Measurements from ENCODE around the gene ADNP2. TPM values are rescaled to one million over a fixed set of nuclear protein-coding genes. Genes with fewer than 3 reads are reported as not detected.
"Not testable (repeated sequence)": the region's sequence is repeated elsewhere in the genome, so short reads cannot be mapped to it uniquely, and the experiment has no call there.

Gene ADNP2
- total RNA-seq, 4 donors from 2014 or later: 15.0 to 22.3 (median 17.7) TPM

DNA sequence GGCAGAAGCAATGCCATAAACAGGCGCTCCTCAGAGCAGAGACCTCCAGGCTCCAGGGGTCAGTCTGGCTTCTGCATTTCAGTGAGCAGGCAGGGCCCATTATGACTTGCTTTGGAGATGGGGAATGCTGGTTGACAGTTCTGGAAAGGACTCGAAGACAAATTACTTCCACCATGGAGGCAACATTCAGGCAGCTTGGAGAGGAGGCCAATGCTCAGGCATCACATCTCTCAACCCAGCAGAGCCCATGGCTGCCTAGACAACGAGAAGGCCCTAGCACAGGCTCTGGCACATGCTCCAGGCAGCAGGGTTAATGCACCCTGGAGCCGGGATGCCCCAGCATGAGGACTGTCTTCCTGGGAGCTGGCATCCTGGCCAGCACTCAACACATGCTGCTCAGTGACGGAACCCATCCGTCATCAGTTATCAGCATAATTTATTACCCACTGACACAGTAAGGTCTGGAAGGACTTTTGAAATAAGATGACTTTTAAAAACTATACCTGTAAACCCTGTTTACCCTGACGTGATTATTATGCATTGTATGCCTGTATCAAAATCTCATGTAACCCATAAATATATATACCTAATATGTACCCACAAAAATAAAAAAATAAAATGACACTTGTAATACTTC, 52.8 kb downstream of the ADNP2 start:
- ATAC-seq: no peak
- Histone ChIP-seq H3K27me3 (peaks cover 9% of the 10 kb centered on the region), H3K9me3 (peaks cover 0 to 13% (median 0%) of the 10 kb centered on the region in 3 donors), H3K36me3 (no peaks in the 10 kb centered on the region), H3K4me3 (no peak overlapping the region), H3K4me1 (peaks cover 0 to 5% (median 0%) of the 10 kb centered on the region in 3 donors), H3K27ac (no peak overlapping the region)
- 64 to 78% methylated on average over 1 to 5 of the region's 7 CpGs for WGBS, 2 donors (ENCODE audit: low coverage in 1 of 2)
- TF ChIP-seq POLR2AphosphoS5 (IDR thresholded peaks at IDR 0.05): no peak
- no peak for TF ChIP-seq POLR2A (IDR thresholded peaks at IDR 0.05)
- TF ChIP-seq EP300 (IDR thresholded peaks at IDR 0.05): no peak
- no peak for TF ChIP-seq CTCF (IDR thresholded peaks at IDR 0.05)

DNA sequence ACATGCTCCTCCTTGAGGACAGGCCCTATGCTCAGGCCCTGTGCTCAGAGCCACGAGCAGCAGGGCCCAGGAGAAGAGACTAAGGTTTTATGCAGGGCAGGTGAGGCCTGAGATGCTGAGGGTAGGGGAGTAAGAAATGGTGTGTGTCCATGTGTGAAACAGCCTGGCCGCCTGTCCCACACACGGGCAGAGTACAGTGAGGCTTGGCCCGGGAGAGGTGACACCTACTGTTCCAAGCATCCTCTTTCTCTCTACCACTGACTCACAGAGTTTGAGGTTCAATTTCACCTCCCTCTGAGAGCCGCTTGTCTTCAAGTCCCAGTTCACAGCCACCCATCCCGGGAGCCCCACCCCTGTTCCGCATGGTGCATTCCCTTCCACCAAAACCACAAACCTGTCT, 54.1 kb downstream of the ADNP2 start:
- Histone ChIP-seq H3K27ac (no peak overlapping the region), H3K4me3 (no peak overlapping the region), H3K4me1 (peaks cover 0 to 5% (median 0%) of the 10 kb centered on the region in 3 donors), H3K9me3 (peaks cover 0 to 13% (median 0%) of the 10 kb centered on the region in 3 donors), H3K36me3 (no peaks in the 10 kb centered on the region), H3K27me3 (peaks cover 9% of the 10 kb centered on the region)
- WGBS, 2 donors (ENCODE audit: low coverage in 1 of 2): 97% methylated on average over 4 of the region's 7 CpGs; no CpG with 5 or more reads in 1 of the 2 donors
- no peak for ATAC-seq
- no peak for TF ChIP-seq CTCF (IDR thresholded peaks at IDR 0.05)

GRCh38 chr18:80164727-80165355, 55.8 kb downstream of the ADNP2 start:
- ATAC-seq, H3K36me3 ChIP-seq, H3K27me3 ChIP-seq, H3K4me3 ChIP-seq, H3K27ac ChIP-seq, H3K4me1 ChIP-seq: not testable (repeated sequence)
- 86 to 91% methylated on average over 1 to 9 of the region's 9 CpGs for WGBS, 2 donors (ENCODE audit: low coverage in 1 of 2)
- H3K9me3 ChIP-seq: peaks cover 0 to 13% (median 0%) of the 10 kb centered on the region in 3 donors

DNA sequence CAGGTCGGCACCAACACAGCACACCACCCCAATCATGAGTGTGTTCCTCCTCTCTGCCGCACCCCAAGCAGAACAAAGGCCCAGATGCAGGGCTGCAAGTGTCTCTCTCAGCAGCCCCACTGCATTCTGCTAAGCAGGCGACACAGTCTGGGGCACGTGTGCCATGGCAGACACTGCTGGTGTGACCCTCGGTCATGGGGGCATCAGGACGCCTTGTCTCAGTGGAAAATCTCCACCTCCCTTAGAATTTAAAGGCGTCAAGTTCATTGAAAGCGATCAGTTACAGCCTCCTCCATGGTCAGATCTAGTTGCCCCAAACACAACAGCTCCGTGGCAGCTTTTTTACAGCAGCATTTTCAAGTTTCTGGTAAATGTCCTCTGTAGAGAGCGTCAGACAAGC, 57.2 kb downstream of the ADNP2 start:
- Histone ChIP-seq H3K27ac (no peak overlapping the region), H3K36me3 (no peaks in the 10 kb centered on the region), H3K9me3 (peaks cover 0 to 13% (median 0%) of the 10 kb centered on the region in 3 donors), H3K27me3 (no peaks in the 10 kb centered on the region), H3K4me3 (no peak overlapping the region), H3K4me1 (peaks cover 0 to 8% (median 0%) of the 10 kb centered on the region in 3 donors)
- 83 to 93% methylated on average over 1 to 3 of the region's 10 CpGs for WGBS, 2 donors (ENCODE audit: low coverage in 1 of 2)
- ATAC-seq: no peak
- TF ChIP-seq CTCF (IDR thresholded peaks at IDR 0.05): no peak
- no peak for TF ChIP-seq EP300 (IDR thresholded peaks at IDR 0.05)
- TF ChIP-seq POLR2AphosphoS5 (IDR thresholded peaks at IDR 0.05): no peak
- TF ChIP-seq POLR2A (IDR thresholded peaks at IDR 0.05): no peak

- no peaks in the 10 kb centered on the region for H3K36me3 ChIP-seq
- peaks cover 0 to 13% (median 0%) of the 10 kb centered on the region in 3 donors for H3K4me1 ChIP-seq
- H3K27me3 ChIP-seq: no peaks in the 10 kb centered on the region
- no peak for ATAC-seq
- WGBS, 2 donors (ENCODE audit: low coverage in 1 of 2): 68% methylated on average over 2 of the region's 6 CpGs; no CpG with 5 or more reads in 1 of the 2 donors
- H3K27ac ChIP-seq: no peak overlapping the region
- H3K9me3 ChIP-seq: peaks cover 0 to 13% (median 0%) of the 10 kb centered on the region in 3 donors
- TF ChIP-seq EP300 (IDR thresholded peaks at IDR 0.05) (no peak), CTCF (IDR thresholded peaks at IDR 0.05) (no peak), POLR2A (IDR thresholded peaks at IDR 0.05) (no peak), POLR2AphosphoS5 (IDR thresholded peaks at IDR 0.05) (no peak)
- H3K4me3 ChIP-seq: no peak overlapping the region
Measured at GRCh38 chr18:80166725-80167124, 57.7 kb downstream of the ADNP2 start.

Data from gastroesophageal sphincter (tissue), 4 donors.